Kidney capillary endothelial cell (primary cell): ENCODE results near the gene ARMC9.
"Not testable (repeated sequence)": the region's sequence is repeated elsewhere in the genome, so short reads cannot be mapped to it uniquely, and the experiment has no call there.

Source experiments
- DNase-seq: peaks from one replicate; pipeline ENCODE4 v3.0.0-alpha.2; 2018; ENCODE audit warnings: low spot score

Gene ARMC9

DNA sequence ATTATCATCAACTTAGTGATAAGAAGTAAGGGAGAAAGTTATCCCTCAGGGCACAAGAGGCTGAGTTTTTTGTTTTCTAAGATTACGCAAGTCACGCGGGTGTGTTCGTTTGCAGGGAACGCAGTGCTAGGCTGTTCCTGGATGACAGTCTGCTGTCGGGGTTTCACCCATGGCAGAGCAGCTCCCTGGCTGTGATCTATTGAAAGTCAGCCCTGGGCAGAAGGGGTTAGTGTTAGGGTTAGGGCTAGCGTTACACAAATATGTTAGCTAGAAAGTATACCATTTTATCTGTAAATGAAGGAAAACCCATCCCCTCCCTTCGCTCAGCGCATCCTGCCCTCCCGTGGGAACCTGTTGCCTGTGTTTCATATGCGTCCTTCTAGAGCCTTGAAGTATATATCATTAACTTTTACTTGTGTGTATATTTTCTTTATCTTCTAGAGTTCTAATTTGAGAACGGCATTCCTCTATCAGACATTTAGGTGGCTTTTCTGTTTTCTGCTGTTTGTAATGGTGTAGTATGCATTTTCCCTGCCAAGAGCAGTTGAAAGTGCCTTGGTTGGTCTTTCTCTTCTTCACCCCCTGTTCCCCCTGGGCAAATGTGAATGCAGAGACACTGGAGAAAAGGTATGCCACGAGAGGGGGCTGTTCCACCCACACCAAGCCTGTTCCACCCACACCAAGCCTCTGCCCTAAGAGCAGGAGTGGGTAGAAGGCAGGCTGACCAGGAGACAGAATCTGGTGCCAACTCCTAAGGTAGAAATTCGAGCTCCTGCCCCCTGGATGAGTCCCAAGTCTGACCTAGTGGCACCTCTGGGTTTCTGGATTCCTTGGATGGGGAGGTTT, 47.0 kb downstream of the ARMC9 start:
- no peak for DNase-seq

DNA sequence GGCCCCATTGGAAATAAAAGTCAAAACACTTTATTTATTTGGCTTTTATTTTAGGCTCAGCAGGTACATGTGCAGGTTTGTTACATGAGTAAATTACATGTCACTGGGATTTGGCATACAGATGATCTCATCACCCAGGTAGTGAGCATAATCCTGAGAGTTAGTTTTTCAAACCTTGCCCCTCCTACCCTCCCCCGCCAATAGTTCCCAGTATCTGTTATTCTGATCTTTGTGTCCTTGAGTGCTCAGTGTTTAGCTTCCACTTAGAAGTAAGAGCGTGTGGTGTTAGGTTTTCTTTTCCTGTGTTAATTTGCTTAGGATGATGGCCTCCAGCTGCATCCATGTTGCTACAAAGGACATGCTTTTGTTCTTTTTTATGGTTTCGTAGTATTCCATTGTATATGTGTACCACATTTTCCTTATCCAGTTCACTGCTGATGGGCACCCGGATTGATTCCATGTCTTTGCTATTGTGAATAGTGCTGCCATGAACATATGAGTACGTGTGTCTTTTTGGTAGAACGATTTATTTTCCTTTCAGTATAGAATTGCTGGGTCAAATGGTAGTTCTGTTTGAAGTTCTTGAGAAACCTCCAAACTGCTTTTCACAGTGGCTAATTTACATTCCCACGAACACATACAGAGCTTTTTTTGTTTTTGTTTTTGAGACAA, 47.9 kb downstream of the ARMC9 start:
- no peak for DNase-seq

DNA sequence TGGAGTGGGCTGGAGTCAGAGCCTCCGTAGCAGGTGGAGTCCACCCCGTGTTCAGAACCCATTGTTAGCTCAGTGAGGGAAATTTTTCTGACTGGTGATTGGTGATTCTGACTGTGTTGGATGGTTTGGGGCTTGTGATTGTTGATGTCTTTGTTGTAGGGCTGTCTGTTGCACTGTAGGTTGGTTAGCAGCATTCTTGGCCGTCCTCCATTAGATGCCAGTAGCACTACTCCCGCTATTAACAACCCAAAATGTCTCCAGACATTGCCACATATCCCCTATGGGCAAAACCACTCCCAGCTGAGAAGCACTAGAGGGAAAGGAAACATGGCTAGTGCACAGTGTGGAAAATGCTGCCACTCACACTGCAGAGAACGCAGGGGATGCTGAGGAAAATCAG, 51.7 kb downstream of the ARMC9 start:
- no peak for DNase-seq

DNA sequence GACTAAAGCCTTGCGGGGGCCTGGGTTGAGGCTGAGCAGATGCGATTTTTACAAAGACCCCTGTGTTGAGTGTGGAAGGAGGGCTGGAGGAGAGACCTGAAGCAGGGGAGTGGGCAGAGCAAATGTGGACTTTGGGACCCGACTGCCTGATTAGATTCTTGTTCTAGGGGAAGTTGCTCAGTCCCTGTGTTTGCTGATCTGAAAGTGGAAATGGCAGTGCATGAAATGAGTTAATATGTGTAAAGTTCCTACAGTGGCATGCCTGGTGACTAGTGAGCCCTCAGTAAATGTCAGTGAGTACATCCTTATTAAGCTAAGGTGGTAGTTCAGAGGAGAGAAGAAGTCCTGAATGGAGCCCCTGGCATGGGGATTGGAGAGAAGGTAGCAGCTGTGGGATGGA, 52.3 kb downstream of the ARMC9 start:
- DNase-seq: no peak

DNA sequence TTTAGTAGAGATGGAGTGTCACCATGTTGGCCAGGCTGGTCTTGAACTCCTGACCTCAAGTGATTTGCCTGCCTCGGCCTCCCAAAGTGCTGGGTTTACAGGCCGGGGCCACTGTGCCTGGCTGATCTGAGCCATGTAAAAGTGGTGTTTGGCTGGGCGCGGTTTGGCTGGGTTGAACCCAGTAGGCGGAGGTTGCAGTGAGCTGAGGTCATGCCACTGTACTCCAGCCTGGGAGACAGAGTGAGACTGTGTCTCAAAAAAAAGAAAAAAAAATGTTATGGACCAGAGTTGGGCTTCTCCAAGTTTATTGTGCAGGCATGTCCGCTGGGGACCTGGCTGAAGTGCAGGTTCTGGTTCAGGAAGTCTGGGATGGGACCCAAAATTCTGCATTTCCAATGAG, 54.9 kb downstream of the ARMC9 start:
- not testable (repeated sequence) for DNase-seq

DNA sequence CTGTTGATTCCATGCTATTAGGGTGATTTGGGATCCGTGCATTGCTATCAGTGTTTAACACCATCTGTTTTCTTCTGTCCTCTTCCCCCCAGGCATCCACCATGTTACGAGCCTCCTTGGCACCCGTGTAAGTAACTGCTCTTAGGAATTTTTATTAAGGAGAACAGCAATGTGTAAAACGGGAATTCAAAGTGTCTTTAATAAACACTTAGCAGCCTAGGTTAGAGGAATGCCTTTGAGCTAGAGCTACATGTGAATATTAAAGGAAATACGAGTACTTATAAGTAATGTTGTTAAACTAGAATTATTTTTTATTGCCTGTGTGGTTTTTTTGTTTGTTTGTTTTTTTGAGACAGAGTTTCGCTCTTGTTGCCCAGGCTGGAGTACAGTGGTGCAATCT, 58.1 kb downstream of the ARMC9 start:
- no peak for DNase-seq

DNA sequence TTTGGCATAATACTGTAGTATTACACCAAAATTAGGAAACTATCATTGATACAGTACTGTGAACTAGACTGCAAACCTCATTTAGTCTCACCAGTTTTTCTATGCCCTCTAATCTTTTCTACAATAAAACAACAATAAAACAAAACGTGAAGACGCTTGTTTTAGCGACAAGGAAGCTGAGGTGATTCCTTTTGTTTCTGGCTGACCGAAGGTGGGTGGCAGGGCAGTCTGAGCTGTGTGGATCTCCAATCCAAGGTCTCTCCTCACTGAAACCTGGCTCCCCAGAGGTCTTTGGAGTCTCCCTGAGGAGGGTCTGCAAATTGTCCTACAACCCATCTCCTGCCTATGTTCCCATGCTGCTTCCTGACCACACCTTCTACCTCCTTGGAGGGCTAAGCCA, 59.3 kb downstream of the ARMC9 start:
- no peak for DNase-seq

DNA sequence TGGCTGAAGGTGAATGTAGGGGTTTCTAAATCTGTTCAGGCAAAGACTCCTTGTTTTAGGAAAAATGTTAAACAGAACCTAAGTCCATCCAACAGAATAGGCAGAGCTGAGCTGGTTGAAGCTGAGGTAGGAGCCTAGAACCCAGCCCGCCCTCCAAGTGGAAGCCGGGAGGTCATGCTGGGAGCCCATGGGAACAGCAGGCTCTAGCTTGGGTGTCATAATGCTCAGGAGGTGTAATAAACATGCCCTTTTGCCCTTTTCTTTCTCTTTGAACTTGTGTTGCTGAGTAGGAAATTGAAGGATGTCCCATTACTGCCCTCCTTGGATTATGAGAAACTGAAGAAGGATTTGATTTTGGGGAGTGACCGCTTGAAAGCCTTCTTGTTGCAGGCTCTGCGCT, 60.3 kb downstream of the ARMC9 start:
- no peak for DNase-seq

DNA sequence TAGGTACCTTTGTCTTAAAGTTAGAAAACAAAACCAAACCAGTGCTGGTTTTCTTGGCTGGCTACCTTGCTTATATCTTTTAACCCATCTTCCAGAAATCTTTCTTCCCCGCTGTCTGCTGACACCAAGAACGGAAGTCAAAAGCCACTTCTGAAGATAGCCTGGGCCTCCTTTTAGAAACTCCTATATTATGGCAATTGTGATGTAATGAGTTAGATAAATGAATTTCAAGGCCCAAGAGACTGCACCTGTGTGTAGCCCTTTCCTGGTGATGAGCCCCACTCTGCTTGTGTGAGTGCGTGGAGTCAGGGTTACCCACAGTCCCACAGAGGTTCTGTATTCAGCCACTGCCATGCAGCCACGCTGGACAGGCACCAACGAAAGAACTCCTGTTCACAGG, 60.7 kb downstream of the ARMC9 start:
- DNase-seq: no peak

DNA sequence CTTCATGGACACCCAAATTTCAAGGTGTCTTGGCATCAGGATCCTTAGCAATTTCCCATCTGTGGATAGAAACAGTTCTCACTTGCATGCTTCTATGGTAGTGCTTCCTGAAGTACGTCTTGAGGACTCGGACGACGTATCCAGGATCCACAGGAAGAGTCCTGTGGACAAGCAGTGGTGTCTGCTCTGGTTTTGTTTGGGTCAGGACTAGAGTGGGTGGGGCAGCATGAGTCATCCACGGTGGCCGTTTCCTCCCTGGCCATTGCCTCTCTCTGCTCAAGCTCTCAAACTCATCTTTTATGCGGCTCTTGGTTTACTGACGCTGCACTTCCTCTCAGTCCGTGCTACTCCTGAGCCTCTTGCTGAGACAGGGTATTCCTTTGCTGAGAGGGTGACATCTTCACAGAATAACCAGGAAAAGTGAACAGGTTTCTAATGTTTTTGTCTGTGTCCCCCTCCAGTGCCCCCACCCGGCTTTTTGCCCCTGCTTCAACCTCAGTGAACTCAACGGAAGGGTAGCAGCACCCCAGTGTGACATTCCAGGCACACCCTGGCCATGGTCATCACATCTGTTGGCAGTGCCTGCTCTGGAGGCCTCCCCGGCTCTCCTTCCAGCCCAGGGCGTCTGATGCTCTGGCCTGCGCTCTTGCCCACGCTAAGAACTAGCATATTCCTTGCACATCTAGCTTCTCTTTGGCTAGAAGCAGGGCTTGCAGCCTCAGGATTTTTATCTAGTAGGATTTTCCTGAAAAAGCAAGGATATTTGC, 62.2 kb downstream of the ARMC9 start:
- peak; percentile 27 for DNase-seq

DNA sequence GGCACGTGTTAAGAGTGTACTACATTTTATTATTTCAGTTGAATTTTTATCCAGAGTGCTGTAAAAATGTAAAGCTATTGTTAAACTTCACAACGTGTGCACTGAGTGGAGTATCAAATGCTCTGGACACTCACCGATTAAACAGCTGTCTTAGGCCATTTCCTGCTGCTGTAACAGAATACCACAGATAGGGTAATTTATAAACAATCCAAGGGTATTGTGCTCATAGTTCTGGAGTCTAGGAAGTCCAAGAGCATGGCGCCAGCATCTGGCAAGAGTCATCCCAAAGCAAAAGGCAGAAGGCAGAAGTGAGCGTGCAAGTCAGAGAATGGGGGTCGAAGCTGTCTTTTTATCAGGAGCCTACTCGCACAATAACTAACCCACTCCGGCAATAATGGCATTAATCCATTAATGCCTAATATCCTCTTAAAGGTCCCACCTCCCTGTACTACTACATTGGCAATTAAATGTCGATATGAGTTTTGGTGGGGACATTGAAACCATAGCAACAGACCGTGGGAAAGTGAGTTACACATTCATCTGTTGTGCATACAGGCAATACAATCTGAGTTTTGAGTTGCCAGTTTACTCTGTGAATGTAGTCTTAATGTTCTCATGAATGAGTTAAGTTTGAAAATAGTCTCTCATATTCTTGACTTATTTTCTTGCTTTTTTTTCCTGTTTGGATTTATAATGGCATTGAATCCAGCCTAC, 64.8 kb downstream of the ARMC9 start:
- DNase-seq: no peak

DNA sequence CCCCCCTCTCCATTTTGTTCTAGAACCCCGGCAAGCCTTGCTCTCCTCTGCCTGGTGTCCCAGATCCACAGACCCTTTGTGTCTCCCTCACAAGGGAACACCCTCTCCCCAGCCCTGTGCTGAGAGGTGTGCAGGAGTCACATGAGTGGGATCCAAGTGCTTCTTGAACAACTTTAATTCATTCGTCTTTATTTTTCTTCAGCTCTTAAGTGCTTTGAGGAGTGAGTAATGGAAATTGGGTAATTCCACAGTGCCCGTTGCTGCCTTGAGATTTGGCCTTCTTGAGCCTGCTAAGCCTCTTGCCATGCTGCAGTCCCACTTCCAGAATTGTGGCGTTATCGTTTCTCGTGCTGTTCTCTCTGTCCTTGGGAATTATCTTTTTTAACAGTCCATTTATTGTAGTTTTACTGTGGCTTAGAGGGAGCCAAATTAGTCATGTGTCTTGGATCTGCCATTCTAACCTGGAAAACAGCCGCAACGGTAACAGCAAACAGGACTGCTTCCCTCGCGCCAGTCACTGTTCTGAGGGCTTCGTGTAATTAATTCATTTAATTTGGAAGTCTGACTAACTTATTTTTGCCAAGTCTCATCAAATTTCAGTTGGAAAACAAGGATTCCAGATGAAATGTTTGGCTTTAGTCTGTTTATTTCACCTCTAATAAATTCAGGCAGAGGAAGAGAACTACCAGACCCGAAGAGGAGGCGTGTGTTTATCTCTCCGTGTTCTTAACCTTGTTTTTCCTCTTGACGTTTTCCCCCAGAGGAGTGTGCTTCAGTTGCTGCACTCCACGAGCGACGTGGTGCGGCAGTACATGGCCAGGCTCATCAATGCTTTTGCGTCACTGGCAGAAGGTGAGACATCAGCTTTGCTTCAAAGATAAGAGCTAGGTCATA, 72.0 kb downstream of the ARMC9 start:
- DNase-seq: no peak

DNA sequence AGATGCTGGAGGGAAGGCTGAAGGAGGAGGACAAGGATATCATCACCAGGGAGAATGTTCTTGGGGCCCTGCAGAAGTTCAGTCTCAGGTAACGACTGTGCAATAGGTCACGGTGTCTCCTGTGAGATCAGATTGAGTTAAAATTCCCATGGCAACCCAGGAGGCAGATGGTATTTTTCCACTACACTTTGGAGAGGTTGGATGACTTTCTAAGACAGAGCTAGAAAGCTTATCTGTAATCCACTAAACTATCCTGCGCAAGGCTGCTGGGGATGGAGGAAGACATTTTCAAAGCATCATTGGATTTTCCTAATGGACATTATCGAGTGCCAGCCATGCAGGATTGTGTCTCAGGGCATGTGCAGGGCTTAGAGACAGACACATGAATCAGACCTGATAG, 74.6 kb downstream of the ARMC9 start:
- no peak for DNase-seq

DNA sequence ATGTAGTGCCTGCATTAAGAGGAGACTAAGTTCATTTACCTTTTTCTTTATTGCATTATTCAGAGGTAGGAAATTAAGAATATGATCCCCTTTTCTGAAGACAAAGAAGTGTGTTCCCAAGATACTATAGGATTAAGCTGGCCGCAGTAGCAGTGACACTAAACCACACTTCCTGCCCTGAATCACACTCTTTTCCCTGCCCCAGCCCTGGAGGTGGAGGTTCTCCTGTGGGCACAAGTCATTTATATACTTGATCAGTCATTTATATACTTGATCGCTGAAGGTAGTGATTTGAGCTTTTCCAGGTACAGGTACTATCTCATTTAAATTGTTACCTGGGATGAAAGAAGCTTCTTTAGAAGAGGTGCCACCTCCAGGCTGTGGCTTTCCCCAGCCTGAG, 78.6 kb downstream of the ARMC9 start:
- DNase-seq: no peak

DNA sequence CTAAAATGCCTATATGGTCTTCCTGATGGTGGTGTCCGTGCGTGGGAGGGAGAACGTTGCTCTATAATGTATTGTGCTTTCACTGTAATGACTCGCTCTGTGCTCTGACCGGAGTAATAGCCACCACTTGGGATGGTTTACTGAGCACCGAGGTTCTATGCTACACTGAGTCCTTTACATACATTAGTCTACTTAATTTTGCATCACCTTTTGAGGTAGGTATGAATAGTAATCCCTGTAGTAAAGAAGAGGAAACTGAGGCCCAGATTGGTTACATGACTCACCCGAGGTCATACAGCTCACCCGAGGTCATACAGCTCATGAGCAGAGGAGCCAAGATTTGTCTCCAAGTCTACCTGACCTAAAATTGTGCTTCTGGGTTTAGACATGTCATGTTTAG, 79.5 kb downstream of the ARMC9 start:
- no peak for DNase-seq

DNA sequence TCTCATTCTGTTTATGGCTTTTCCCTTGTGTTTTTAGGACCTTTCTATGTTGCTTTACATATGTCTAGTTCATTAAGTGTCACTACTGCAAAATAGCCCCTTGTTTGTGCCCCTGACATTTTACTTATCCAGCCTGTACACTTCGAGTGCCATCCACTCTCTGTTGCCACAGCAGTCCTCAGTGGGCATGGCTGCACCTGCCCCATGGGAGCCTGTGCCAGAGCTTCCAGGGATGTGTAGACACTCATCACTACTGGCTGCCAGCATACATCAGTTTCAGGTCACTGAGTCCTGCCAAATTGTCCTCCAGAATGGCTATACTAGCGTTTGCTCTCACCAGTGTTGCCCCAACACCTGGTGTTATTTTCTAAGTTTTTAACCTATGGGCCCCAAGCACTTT, 80.4 kb downstream of the ARMC9 start:
- no peak for DNase-seq

DNA sequence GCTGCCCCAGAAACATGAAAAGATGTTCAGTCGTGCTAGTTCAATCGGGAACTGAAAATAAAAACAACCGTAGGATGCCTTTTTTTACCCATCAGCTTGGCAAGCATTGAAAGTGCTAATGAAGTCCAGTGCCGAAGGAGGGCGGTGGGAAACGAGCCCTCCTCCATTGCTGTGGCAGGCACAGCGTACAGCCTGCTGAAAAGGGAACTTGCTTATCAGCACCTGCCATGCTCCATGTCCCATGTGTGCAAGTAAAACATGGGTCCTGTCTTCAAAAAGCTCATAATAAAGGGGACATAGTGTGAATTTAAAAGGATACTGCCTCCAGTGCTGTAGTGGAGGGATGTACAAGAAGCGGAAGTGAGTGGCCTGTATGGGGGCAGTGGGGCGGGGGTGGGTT, 82.4 kb downstream of the ARMC9 start:
- DNase-seq: no peak

DNA sequence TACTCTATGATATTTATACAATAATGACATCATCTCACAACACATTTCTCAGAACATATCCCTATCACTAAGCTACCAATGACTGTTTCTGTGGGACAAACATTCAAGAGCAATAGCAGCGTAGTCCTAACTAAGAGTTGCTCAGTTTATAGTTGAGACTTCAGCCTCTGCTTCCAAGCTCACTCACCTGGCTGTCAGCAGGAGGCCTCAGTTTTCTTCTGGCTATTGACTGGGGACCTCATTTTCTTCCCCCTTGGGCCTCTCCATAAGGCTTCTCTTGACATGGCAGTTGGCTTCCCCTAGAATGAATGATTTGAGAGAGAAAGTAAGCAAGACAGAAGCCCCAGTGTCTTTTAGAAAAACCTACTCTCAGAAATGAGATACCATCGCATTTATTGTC, 85.9 kb downstream of the ARMC9 start:
- DNase-seq: no peak

DNA sequence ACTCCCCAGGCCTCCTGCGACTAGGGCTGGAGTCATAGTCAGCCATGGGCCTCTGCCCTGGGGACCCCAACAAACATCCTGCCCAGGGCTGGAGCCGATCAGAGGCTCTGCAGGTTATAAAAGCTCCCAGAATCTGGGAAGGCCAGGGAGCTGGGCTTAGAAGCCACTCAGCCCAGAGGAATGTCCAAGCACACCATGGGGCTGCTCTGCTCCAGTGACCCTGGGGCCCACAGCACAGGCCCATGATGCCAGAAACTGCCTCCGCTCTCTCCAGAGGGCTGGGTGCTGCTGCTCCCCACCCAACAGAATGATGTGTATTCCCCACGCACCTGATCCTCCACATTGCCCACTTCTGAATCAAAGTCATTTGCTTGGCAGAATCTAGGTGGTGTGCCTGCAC, 88.5 kb downstream of the ARMC9 start:
- no peak for DNase-seq

DNA sequence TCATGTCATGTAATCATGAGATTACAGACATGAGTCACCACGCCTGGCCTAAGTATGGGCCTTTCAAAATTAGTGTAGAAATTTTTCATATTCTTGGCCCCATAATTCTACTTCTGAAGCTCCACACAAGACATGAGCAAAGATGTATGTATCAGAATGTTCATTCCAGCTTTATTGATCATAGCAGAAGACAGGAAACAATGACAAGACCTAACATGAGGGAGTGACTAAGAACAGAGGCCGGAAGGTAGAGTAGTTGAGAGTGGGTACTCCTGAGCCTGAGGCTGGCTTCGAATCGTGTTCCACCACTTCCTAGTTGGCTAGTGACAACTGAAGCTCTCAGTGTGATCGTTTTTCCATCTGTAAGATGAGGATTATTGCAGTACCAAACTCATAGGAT, 89.3 kb downstream of the ARMC9 start:
- DNase-seq: no peak

DNA sequence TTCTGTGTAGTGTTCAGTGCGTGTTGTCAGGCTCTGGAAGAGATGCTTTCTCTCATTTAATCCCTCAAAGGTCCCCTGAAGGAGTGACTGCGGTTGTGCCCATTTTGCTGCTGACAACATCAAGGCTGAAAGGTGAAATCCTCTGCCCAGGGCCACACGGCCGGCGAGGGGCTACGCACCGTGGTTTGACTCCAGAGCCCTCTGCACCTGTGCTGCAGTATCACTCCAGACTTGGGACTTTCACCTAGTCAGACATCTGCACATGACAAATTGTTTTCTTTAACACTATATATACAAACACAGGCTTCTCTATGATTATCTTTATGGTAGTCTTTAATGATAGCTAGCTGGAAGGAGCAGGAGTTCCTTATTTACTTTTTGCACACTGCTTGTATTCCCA, 90.2 kb downstream of the ARMC9 start:
- DNase-seq: no peak
